Neural crest cell (in vitro differentiated cells): Measurements from ENCODE around the gene SMOC1. TPM values are rescaled to one million over a fixed set of nuclear protein-coding genes. Genes with fewer than 3 reads are reported as not detected.

ENCODE experiments used
- DNase-seq: peaks from one replicate; pipeline ENCODE4 v3.0.0; 2021; ENCODE audit warnings: low read depth, mixed read lengths, low spot score
- H3K27ac Mint-ChIP-seq: one replicate; pipeline ENCODE4 v1.8.0; 2021; ENCODE audit warnings: mild to moderate bottlenecking, mixed read lengths; ENCODE audit not compliant: unreplicated experiment
- H3K27me3 Mint-ChIP-seq: 2 replicates; pipeline ENCODE4 v1.8.0; 2021; ENCODE audit warnings: low read depth, mild to moderate bottlenecking, mixed read lengths
- H3K36me3 Mint-ChIP-seq: 2 replicates; pipeline ENCODE4 v1.8.0; 2021; ENCODE audit warnings: low read depth, mild to moderate bottlenecking, mixed read lengths
- H3K4me1 Mint-ChIP-seq: 2 replicates; pipeline ENCODE4 v1.8.0; 2021; ENCODE audit warnings: mixed read lengths
- H3K4me3 Mint-ChIP-seq: one replicate; pipeline ENCODE4 v1.8.0; 2021; ENCODE audit warnings: mild to moderate bottlenecking, mixed read lengths
- H3K9me3 Mint-ChIP-seq: 2 replicates; pipeline ENCODE4 v1.8.0; 2021; ENCODE audit warnings: mixed read lengths
- CTCF ChIP-seq: fragments of 200-600 bp; sonication (generic); conservative IDR thresholded peaks from 2 replicates; pipeline ENCODE4 v1.5.0; 2021; ENCODE audit warnings: antibody characterized with exemption, mild to moderate bottlenecking
- total RNA-seq: library from RNA; stranded (reverse); gene quantifications from 2 replicates; pipeline ENCODE4 v1.2.1, GENCODE V29; 2021

SMOC1 gene
- total RNA-seq, 1 donor from 2014 or later = 203 TPM

- H3K9me3 Mint-ChIP-seq = peaks cover 7% of the 10 kb centered on the region
- peak overlapping the region; percentile 89 for H3K4me3 Mint-ChIP-seq
- no peak overlapping the region for H3K27ac Mint-ChIP-seq
- H3K4me1 Mint-ChIP-seq = peaks cover 68% of the 10 kb centered on the region
- no peaks in the 10 kb centered on the region for H3K27me3 Mint-ChIP-seq
- DNase-seq = no peak
- H3K36me3 Mint-ChIP-seq = peaks cover 23% of the 10 kb centered on the region
- TF ChIP-seq CTCF = no peak
Measured at GRCh38 chr14:69880893-69881292, 1.7 kb downstream of the SMOC1 start.

GRCh38 chr14:69882116-69882864 lies 3.1 kb downstream of the SMOC1 start:
- peaks cover 31% of the 10 kb centered on the region for H3K36me3 Mint-ChIP-seq
- H3K4me3 Mint-ChIP-seq = peak overlapping the region; percentile 89
- peaks cover 7% of the 10 kb centered on the region for H3K9me3 Mint-ChIP-seq
- DNase-seq = no peak
- no peak for TF ChIP-seq CTCF
- H3K27ac Mint-ChIP-seq = peak overlapping the region; percentile 0
- peaks cover 82% of the 10 kb centered on the region for H3K4me1 Mint-ChIP-seq
- no peaks in the 10 kb centered on the region for H3K27me3 Mint-ChIP-seq

- Mint-ChIP-seq H3K4me1 (peaks cover 82% of the 10 kb centered on the region), H3K36me3 (peaks cover 32% of the 10 kb centered on the region), H3K9me3 (peaks cover 7% of the 10 kb centered on the region)
Measured at GRCh38 chr14:69882915-69883314, 3.7 kb downstream of the SMOC1 start.

GRCh38 chr14:69886453-69887242 lies 7.4 kb downstream of the SMOC1 start:
- H3K27ac Mint-ChIP-seq = no peak overlapping the region
- DNase-seq = no peak
- peaks cover 44% of the 10 kb centered on the region for H3K36me3 Mint-ChIP-seq
- no peaks in the 10 kb centered on the region for H3K27me3 Mint-ChIP-seq
- H3K4me3 Mint-ChIP-seq = no peak overlapping the region
- peaks cover 7% of the 10 kb centered on the region for H3K9me3 Mint-ChIP-seq
- TF ChIP-seq CTCF = no peak
- peaks cover 69% of the 10 kb centered on the region for H3K4me1 Mint-ChIP-seq

More at GRCh38 chr14:69882915-69883314, 3.7 kb downstream of the SMOC1 start:
- H3K27ac Mint-ChIP-seq = peak overlapping the region; percentile 0
- TF ChIP-seq CTCF = no peak
- DNase-seq = no peak
- no peaks in the 10 kb centered on the region for H3K27me3 Mint-ChIP-seq
- peak overlapping the region; percentile 89 for H3K4me3 Mint-ChIP-seq

- H3K4me3 Mint-ChIP-seq = peak overlapping the region; percentile 18
- peaks cover 39% of the 10 kb centered on the region for H3K36me3 Mint-ChIP-seq
- no peaks in the 10 kb centered on the region for H3K27me3 Mint-ChIP-seq
- H3K4me1 Mint-ChIP-seq = peaks cover 69% of the 10 kb centered on the region
- no peak overlapping the region for H3K27ac Mint-ChIP-seq
- peaks cover 7% of the 10 kb centered on the region for H3K9me3 Mint-ChIP-seq
- TF ChIP-seq CTCF = no peak
- no peak for DNase-seq
Measured at GRCh38 chr14:69887740-69888657, 8.8 kb downstream of the SMOC1 start.
